HepG2 (cell line): Measurements from ENCODE around the gene BMERB1. TPM values are rescaled to one million over a fixed set of nuclear protein-coding genes. Genes with fewer than 3 reads are reported as not detected.

ENCODE experiments used
- ATAC-seq: fragments of 200-7000 bp; cut with Tn5 transposase; 3 replicates; pipeline ENCODE4 v1.9.1; 2020; ENCODE audit warnings: mild to moderate bottlenecking, moderate library complexity
- BruUV-seq: library from RNA; stranded (reverse); fragments of 400-500 nt; replicated peaks from 2 replicates; lab custom pipeline; 2021; lab: Mats Ljungman, UMichigan
- CTCF ChIA-PET: fragments of 300-600 bp; formaldehyde crosslinking; extraction: SDS; loops from one replicate; lab custom pipeline; 2021; ENCODE audit warnings: low total read pairs, inconsistent platforms, low intra/inter-chr PET ratio; lab: Yijun Ruan, JAX
- POLR2A ChIA-PET: fragments of 350-600 bp; sonication (Branson Sonifier 250); formaldehyde crosslinking; loops from one replicate; lab custom pipeline; 2020; ENCODE audit warnings: antibody characterized with exemption, inconsistent platforms; lab: Yijun Ruan, JAX
- DNase-seq: peaks from one replicate; pipeline ENCODE4 v3.0.0-alpha.2; 2015; ENCODE audit warnings: low spot score
- FAIRE-seq: peaks from 3 replicates; lab custom pipeline; 2011; peaks lifted over from hg19 to GRCh38; lab: Jason Lieb, UNC
- H2AFZ ChIP-seq: one replicate; pipeline ENCODE4 v1.6.1; 2011; ENCODE audit warnings: low read length, inconsistent platforms
- H3K27ac ChIP-seq: fragments of 300-600 bp; 3 replicates; pipeline ENCODE4 v1.8.0; 2011; ENCODE audit warnings: mixed run types, mild to moderate bottlenecking, mixed read lengths, low read length, inconsistent platforms; ENCODE audit not compliant: insufficient read depth; ENCODE audit errors: extremely low read length
- H3K27me3 ChIP-seq, 2 experiments: fragments of 200-600 bp in 1 of 2; 2 replicates in 1 of 2; 3 replicates in 1 of 2; pipeline versions ENCODE4 v1.6.0 to v1.8.0; 2011; ENCODE audit warnings: low read length in 2 of 2, mild to moderate bottlenecking in 2 of 2, moderate library complexity in 2 of 2, inconsistent platforms in 1 of 2; ENCODE audit not compliant: insufficient read depth in 2 of 2, control insufficient read depth in 1 of 2
- H3K36me3 ChIP-seq, 2 experiments: fragments of 200-600 bp in 1 of 2; replicated peaks in 1 of 2; 2 replicates in 1 of 2; 3 replicates in 1 of 2; pipeline versions ENCODE4 v1.5.1 to v1.8.0; 2011; ENCODE audit warnings: low read length in 2 of 2, inconsistent platforms in 1 of 2; ENCODE audit not compliant: insufficient read depth in 2 of 2, control insufficient read depth in 1 of 2
- H3K4me1 ChIP-seq: 2 replicates; pipeline ENCODE4 v1.5.1; 2012; ENCODE audit warnings: low read length, inconsistent platforms; ENCODE audit not compliant: insufficient read depth
- H3K4me2 ChIP-seq: 2 replicates; pipeline ENCODE4 v1.6.0; 2011; ENCODE audit warnings: low read depth, low read length, inconsistent platforms
- H3K4me3 ChIP-seq, 3 experiments: fragments of 200-600 bp in 1 of 3; sonication (generic), shearing (Covaris generic) in 1 of 3; replicated peaks in 1 of 3; 2 replicates each; pipeline ENCODE4 v1.5.1; 2011 to 2016; ENCODE audit warnings: low read length in 3 of 3, inconsistent platforms in 2 of 3, low read depth in 2 of 3, mild to moderate bottlenecking in 2 of 3, control low read depth in 1 of 3, mixed read lengths in 1 of 3; ENCODE audit not compliant: insufficient read depth in 1 of 3
- H3K79me2 ChIP-seq: one replicate; pipeline ENCODE4 v1.6.1; 2011; ENCODE audit warnings: low read length, inconsistent platforms; ENCODE audit not compliant: insufficient read depth
- H3K9ac ChIP-seq: 2 replicates; pipeline ENCODE4 v1.6.0; 2011; ENCODE audit warnings: mild to moderate bottlenecking, low read depth, low read length, inconsistent platforms; ENCODE audit not compliant: insufficient read depth
- H3K9me3 ChIP-seq: 2 replicates; pipeline ENCODE4 v1.5.1; 2012; ENCODE audit warnings: mild to moderate bottlenecking, low read length
- H4K20me1 ChIP-seq: 2 replicates; pipeline ENCODE4 v1.6.0; 2011; ENCODE audit warnings: inconsistent platforms, mild to moderate bottlenecking, low read length, moderate library complexity; ENCODE audit not compliant: insufficient read depth
- CREB3 ChIP-seq: sonication (generic); formaldehyde crosslinking; IDR thresholded peaks from 2 replicates; pipeline ENCODE4 v1.5.0; 2020; ENCODE audit warnings: missing genetic modification reagents
- EP300 ChIP-seq, 3 experiments: sonication (generic) in 1 of 3; formaldehyde crosslinking in 1 of 3; IDR thresholded peaks; 2 replicates each; pipeline versions ENCODE4 v1.5.1 to v1.6.1; 2011 to 2020; ENCODE audit warnings: low read depth in 2 of 3, low read length in 2 of 3, borderline replicate concordance in 1 of 3, improper control_type of control experiment in 1 of 3, mild to moderate bottlenecking in 1 of 3, missing genetic modification reagents in 1 of 3, moderate library complexity in 1 of 3
- MIER2 ChIP-seq: IDR thresholded peaks from 2 replicates; pipeline ENCODE4 v1.6.1; 2016; ENCODE audit warnings: missing biosample characterization, missing genetic modification reagents
- REST ChIP-seq, 2 experiments: IDR thresholded peaks; 2 replicates each; pipeline ENCODE4 v1.6.1; 2011 to 2012; ENCODE audit warnings: low read length in 2 of 2, borderline replicate concordance in 1 of 2, low read depth in 1 of 2, mild to moderate bottlenecking in 1 of 2, moderate library complexity in 1 of 2
- TEAD3 ChIP-seq: optimal IDR thresholded peaks from 2 replicates; pipeline ENCODE3; 2016; ENCODE audit warnings: borderline replicate concordance
- ZNF280B ChIP-seq: sonication (generic); formaldehyde crosslinking; IDR thresholded peaks from 2 replicates; pipeline ENCODE4 v1.5.0; 2020; ENCODE audit warnings: missing genetic modification reagents, mild to moderate bottlenecking, borderline replicate concordance
- ZNF687 ChIP-seq: sonication (generic); formaldehyde crosslinking; IDR thresholded peaks from 2 replicates; pipeline ENCODE4 v1.5.1; 2020; ENCODE audit warnings: mild to moderate bottlenecking, missing genetic modification reagents, moderate library complexity
- ZNF747 ChIP-seq: sonication (generic); formaldehyde crosslinking; IDR thresholded peaks from 2 replicates; pipeline ENCODE4 v1.8.1; 2023; ENCODE audit warnings: missing genetic modification reagents, mild to moderate bottlenecking, borderline replicate concordance
- ZNF768 ChIP-seq: sonication (generic); formaldehyde crosslinking; IDR thresholded peaks from 2 replicates; pipeline ENCODE4 v1.4.0; 2020; ENCODE audit warnings: missing genetic modification reagents
- WGBS: methylation state at CpG from one replicate; pipeline ENCODE4 v1.1.6; 2017; ENCODE audit warnings: low lambda C conversion rate; 5-methylcytosine and 5-hydroxymethylcytosine counted together
- in situ Hi-C: cut with HindIII; loops from 2 replicates; pipeline ENCODE4 v1.10.0; 2017; ENCODE audit warnings: low pct_unique_long_range_greater_than_20kb; ENCODE audit not compliant: extremely low pct_ligation_motif_present
- intact Hi-C: fragments of 100-400 bp; cut with micrococcal nuclease; formaldehyde crosslinking; loops from one replicate; pipeline ENCODE4 v1.10.0; 2022; ENCODE audit not compliant: unreplicated experiment
- polyA plus RNA-seq, 8 experiments: library from polyadenylated mRNA; depleted of rRNA in 3 of 8; stranded (reverse) in 7 of 8; unstranded in 1 of 8; fragments of >200 nt; fragmentation: Illumina TruSeq in 4 of 8; extraction: Trizol in 4 of 8; gene quantifications; 2 replicates each; pipeline versions ENCODE4 v1.2.1 to v1.2.3, GENCODE V29; 2011 to 2016; ENCODE audit warnings: low read depth in 4 of 8, missing spikeins in 1 of 8, mixed read lengths in 1 of 8; ENCODE audit not compliant: insufficient read depth in 1 of 8
- total RNA-seq, 5 experiments: library from RNA; depleted of rRNA; stranded (reverse); fragments of >200 nt; fragmentation: Illumina TruSeq; extraction: Trizol; gene quantifications; 2 replicates each; pipeline ENCODE4 v1.2.3, GENCODE V29; 2016; ENCODE audit warnings: low read depth in 1 of 5

Gene BMERB1
- total and polyA plus RNA-seq, 2 of the 13 experiments (the other 11 are each of a cell fraction or from before 2014, with no cell fraction given) = 1.4 TPM

- intact Hi-C loops = no loop called here
- Histone ChIP-seq H3K27ac (no peak overlapping the region), H4K20me1 (no peaks in the 10 kb centered on the region), H3K79me2 (no peaks in the 10 kb centered on the region), H2AFZ (no peak overlapping the region)
- FAIRE-seq (no peak), DNase-seq (no peak)
- WGBS = 95% methylated on average over 9 of the region's 9 CpGs
- TF ChIP-seq REST (IDR thresholded peaks at IDR 0.05; ENCODE audit: borderline replicate concordance in 1 of 2, low read depth in 1 of 2, low read length in 2 of 2) (peak; percentile 53 to 89), ZNF768 (CRISPR knock-in tag) (0 out of 2 replicates have a peak, but pooled peaks have one; percentile 19), MIER2 (peak; percentile 89), EP300 (IDR thresholded peaks at IDR 0.05; ENCODE audit: low read depth in 2 of 2, low read length in 2 of 2) (no peak), EP300 (CRISPR knock-in tag; IDR thresholded peaks at IDR 0.05; ENCODE audit: borderline replicate concordance) (0 out of 2 replicates have a peak, but pooled peaks have one; percentile 24), CREB3 (no peak), ZNF687 (CRISPR knock-in tag) (0 out of 2 replicates have a peak, but pooled peaks have one; percentile 14), ZNF747 (no peak), TEAD3 (CRISPR knock-in tag) (peak; percentile 16), ZNF280B (CRISPR knock-in tag) (0 out of 2 replicates have a peak, but pooled peaks have one; percentile 42)
- TF ChIP-seq, all 625 proteins: peak for 7
- no TSS peak for BruUV-seq
- CTCF ChIA-PET = no interaction called here
- peaks cover 50 to 87% of the 10 kb centered on the region in 2 experiments for H3K36me3 ChIP-seq
- H3K4me3 ChIP-seq = no peak overlapping the region
- no peaks in the 10 kb centered on the region for H3K9me3 ChIP-seq
- POLR2A ChIA-PET = interaction anchor here (1.4 to 2.0 kb wide), 3 partner anchors 9 to 41 kb away, joined by 5 read pairs; partner anchors contain the start of gene MARF1
- in situ Hi-C loops = no loop called here
- H3K4me2 ChIP-seq = no peak overlapping the region
- no peaks in the 10 kb centered on the region for H3K27me3 ChIP-seq
- ATAC-seq = no peak
- H3K4me1 ChIP-seq = peaks cover under 1% of the 10 kb centered on the region; the same call in 1 of the 2 replicates
- no peak overlapping the region for H3K9ac ChIP-seq
Observed at GRCh38 chr16:15601212-15601879, 167.0 kb downstream of the BMERB1 start.
